Peyer's patch (tissue), 4 donors: ENCODE measurements around the gene CCDC126. TPM values are rescaled to one million over a fixed set of nuclear protein-coding genes. Genes with fewer than 3 reads are reported as not detected.

Experiments used
- DNase-seq, 3 donors: peaks; one replicate each; pipeline ENCODE4 v3.0.0-alpha.2; 2017 to 2019
- H3K27ac ChIP-seq, 4 donors: fragments of 200-600 bp; sonication (generic); one replicate each; pipeline ENCODE4 v1.5.1; 2016 to 2019
- H3K27me3 ChIP-seq, 2 donors: fragments of 200-600 bp; sonication (generic); one replicate each; pipeline ENCODE4 v1.5.1; 2019
- H3K36me3 ChIP-seq, 3 donors: fragments of 200-600 bp; sonication (generic); one replicate each; pipeline ENCODE4 v1.5.1; 2016 to 2019
- H3K4me1 ChIP-seq, 4 donors: fragments of 200-600 bp; sonication (generic); one replicate each; pipeline ENCODE4 v1.5.1; 2016 to 2019
- H3K4me3 ChIP-seq, 4 donors: fragments of 200-600 bp; sonication (generic); 1 replicate in 3 of 4; 2 replicates in 1 of 4; pipeline ENCODE4 v1.5.1; 2016 to 2019; ENCODE audit warnings: mild to moderate bottlenecking in 1 of 4
- H3K9me3 ChIP-seq, 4 donors: fragments of 200-600 bp; sonication (generic); one replicate each; pipeline ENCODE4 v1.5.1; 2016 to 2019; ENCODE audit warnings: mild to moderate bottlenecking in 1 of 4
- CTCF ChIP-seq, 6 experiments: fragments of 450-650 bp in 4 of 6; fragments of 200-600 bp in 2 of 6; sonication (generic) in 1 of 6; IDR thresholded peaks; one replicate each; pipeline ENCODE4 v1.5.1; 2017 to 2019; ENCODE audit warnings: antibody characterized with exemption in 6 of 6, mild to moderate bottlenecking in 3 of 6, moderate library complexity in 1 of 6
- POLR2A ChIP-seq, 2 donors: fragments of 450-650 bp; IDR thresholded peaks; one replicate each; pipeline ENCODE4 v1.5.1; 2017; ENCODE audit warnings: antibody characterized with exemption in 2 of 2, mild to moderate bottlenecking in 2 of 2, moderate library complexity in 2 of 2
- total RNA-seq, 4 donors: library from RNA; depleted of rRNA; stranded (reverse); fragments of >200 nt; gene quantifications; one replicate each; pipeline ENCODE4 v1.1.0, GENCODE V29; 2016

CCDC126 gene
- total RNA-seq, 4 donors from 2014 or later, result 18.5 to 21.4 (median 20.0) TPM

- DNase-seq, result no peak
- Histone ChIP-seq H3K4me3 (no peak overlapping the region), H3K27me3 (no peaks in the 10 kb centered on the region), H3K4me1 (no peaks in the 10 kb centered on the region), H3K27ac (no peak overlapping the region), H3K9me3 (peaks cover 0 to 6% (median 0%) of the 10 kb centered on the region in 4 donors), H3K36me3 (peaks cover 0 to 10% (median 0%) of the 10 kb centered on the region in 3 donors)
- TF ChIP-seq CTCF (IDR thresholded peaks at IDR 0.05), result no peak
- TF ChIP-seq POLR2A (IDR thresholded peaks at IDR 0.05), result no peak
These were observed 18.1 kb downstream of the CCDC126 start for GRCh38 chr7:23615331-23615730.

- Histone ChIP-seq H3K27me3 (no peaks in the 10 kb centered on the region), H3K9me3 (peaks cover 0 to 6% (median 0%) of the 10 kb centered on the region in 4 donors), H3K4me3 (no peak overlapping the region), H3K36me3 (peaks cover 0 to 10% (median 0%) of the 10 kb centered on the region in 3 donors), H3K27ac (no peak overlapping the region), H3K4me1 (no peaks in the 10 kb centered on the region)
- TF ChIP-seq CTCF (IDR thresholded peaks at IDR 0.05) (no peak), POLR2A (IDR thresholded peaks at IDR 0.05) (no peak)
- no peak for DNase-seq
These were observed 19.4 kb downstream of the CCDC126 start for GRCh38 chr7:23616593-23616992.

GRCh38 chr7:23617482-23617881 lies 20.3 kb downstream of the CCDC126 start:
- Histone ChIP-seq H3K27ac (no peak overlapping the region), H3K36me3 (peaks cover 0 to 10% (median 0%) of the 10 kb centered on the region in 3 donors), H3K9me3 (peaks cover 0 to 6% (median 0%) of the 10 kb centered on the region in 4 donors), H3K27me3 (no peaks in the 10 kb centered on the region), H3K4me1 (no peaks in the 10 kb centered on the region), H3K4me3 (no peak overlapping the region)
- no peak for DNase-seq
- TF ChIP-seq POLR2A (IDR thresholded peaks at IDR 0.05) (no peak), CTCF (IDR thresholded peaks at IDR 0.05) (no peak)

GRCh38 chr7:23618241-23618640 lies 21.1 kb downstream of the CCDC126 start:
- no peak for DNase-seq
- Histone ChIP-seq H3K9me3 (peaks cover 0 to 6% (median 0%) of the 10 kb centered on the region in 4 donors), H3K27me3 (no peaks in the 10 kb centered on the region), H3K27ac (no peak overlapping the region), H3K36me3 (peaks cover 0 to 10% (median 0%) of the 10 kb centered on the region in 3 donors), H3K4me1 (no peaks in the 10 kb centered on the region), H3K4me3 (no peak overlapping the region)
- TF ChIP-seq POLR2A (IDR thresholded peaks at IDR 0.05) (no peak), CTCF (IDR thresholded peaks at IDR 0.05) (no peak)

GRCh38 chr7:23619141-23619540 lies 22.0 kb downstream of the CCDC126 start:
- Histone ChIP-seq H3K4me3 (no peak overlapping the region), H3K27ac (no peak overlapping the region), H3K4me1 (no peaks in the 10 kb centered on the region), H3K27me3 (no peaks in the 10 kb centered on the region), H3K9me3 (peaks cover 0 to 6% (median 0%) of the 10 kb centered on the region in 4 donors), H3K36me3 (peaks cover 0 to 10% (median 0%) of the 10 kb centered on the region in 3 donors)
- TF ChIP-seq CTCF (IDR thresholded peaks at IDR 0.05) (no peak), POLR2A (IDR thresholded peaks at IDR 0.05) (no peak)
- DNase-seq, result no peak

GRCh38 chr7:23622506-23622925 lies 25.3 kb downstream of the CCDC126 start:
- peaks cover 0 to 6% (median 0%) of the 10 kb centered on the region in 4 donors for H3K9me3 ChIP-seq
- no peak overlapping the region for H3K27ac ChIP-seq
- no peak for TF ChIP-seq CTCF (IDR thresholded peaks at IDR 0.05)
- no peak for TF ChIP-seq POLR2A (IDR thresholded peaks at IDR 0.05)
- no peaks in the 10 kb centered on the region for H3K4me1 ChIP-seq
- no peak overlapping the region for H3K4me3 ChIP-seq
- peaks cover 0 to 10% (median 0%) of the 10 kb centered on the region in 3 donors for H3K36me3 ChIP-seq
- H3K27me3 ChIP-seq, result no peaks in the 10 kb centered on the region
- no peak for DNase-seq
